IMR-90 (cell line): ENCODE measurements around the gene NBEA. TPM values are rescaled to one million over a fixed set of nuclear protein-coding genes. Genes with fewer than 3 reads are reported as not detected.

Experiments used
- RFX5 ChIP-seq: IDR thresholded peaks from 2 replicates; pipeline ENCODE4 v1.8.0; 2012; ENCODE audit warnings: low read depth, mild to moderate bottlenecking, low read length, moderate library complexity
- polyA plus RNA-seq, 3 experiments: library from polyadenylated mRNA; depleted of rRNA; stranded (reverse); fragments of >200 nt; gene quantifications; 2 replicates each; pipeline ENCODE4 v1.2.3, GENCODE V29; 2012; ENCODE audit warnings: low replicate concordance in 1 of 3
- total RNA-seq: library from RNA; depleted of rRNA; stranded (reverse); fragments of >200 nt; gene quantifications from 2 replicates; pipeline ENCODE4 v1.2.3, GENCODE V29; 2012
- TF ChIP-seq, protein P1 (sequence below): conservative IDR thresholded peaks from 2 replicates; pipeline ENCODE4 v1.5.1; 2012; ENCODE audit warnings: mild to moderate bottlenecking, low read depth, low read length, improper control_type of control experiment

Gene NBEA
- total and polyA plus RNA-seq, 2 of the 4 experiments (the other 2 are of a cell fraction): 0.82 to 2.2 TPM

DNA sequence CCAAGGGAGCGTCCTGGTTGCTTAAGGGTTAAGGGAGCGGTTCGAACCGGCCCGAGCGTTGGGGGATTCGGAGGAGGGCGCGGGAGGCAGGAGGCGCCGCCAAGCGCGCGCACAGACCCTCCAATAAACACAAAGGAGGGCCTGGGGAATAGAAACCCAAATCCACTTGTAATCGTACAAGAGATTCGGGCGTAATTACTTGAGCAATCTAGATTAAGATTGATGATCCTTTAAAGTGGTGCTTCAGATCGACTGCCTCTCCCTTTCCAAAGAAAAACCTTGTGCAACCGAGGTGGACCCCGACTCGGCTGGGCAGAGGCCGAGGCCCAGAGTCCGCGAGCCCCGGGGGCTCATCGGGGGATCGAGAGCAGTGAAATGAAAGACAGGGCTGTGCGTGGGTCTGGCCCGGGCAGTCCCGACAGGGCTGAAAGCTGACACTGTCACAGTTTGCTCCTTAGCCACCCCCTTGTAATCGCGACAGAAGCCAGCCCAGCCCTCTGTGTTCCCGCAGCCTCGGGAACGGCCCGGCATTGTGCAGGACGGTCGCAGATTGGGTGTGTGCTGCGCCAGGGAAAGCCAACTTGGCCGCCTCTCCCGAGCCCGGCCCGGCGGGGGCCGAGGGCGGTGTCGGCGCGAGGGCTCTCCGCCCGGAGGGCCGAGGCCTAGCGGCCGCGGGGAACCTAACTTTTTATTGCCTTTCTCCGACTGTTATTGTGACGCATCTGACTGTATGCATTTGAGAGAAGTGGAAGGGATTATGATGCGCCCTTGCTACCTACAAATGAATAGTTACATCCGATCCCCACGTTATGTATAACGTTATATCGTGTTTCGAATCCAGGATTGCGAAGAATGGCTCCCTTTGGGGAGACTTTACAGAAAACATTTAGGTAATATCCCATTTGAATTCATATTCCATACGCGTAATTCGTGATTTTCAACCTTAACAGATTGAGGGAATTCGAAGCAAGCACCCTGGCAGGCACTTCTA lies 528.9 kb downstream of the NBEA start (continued):
- TF ChIP-seq, protein P1, sequence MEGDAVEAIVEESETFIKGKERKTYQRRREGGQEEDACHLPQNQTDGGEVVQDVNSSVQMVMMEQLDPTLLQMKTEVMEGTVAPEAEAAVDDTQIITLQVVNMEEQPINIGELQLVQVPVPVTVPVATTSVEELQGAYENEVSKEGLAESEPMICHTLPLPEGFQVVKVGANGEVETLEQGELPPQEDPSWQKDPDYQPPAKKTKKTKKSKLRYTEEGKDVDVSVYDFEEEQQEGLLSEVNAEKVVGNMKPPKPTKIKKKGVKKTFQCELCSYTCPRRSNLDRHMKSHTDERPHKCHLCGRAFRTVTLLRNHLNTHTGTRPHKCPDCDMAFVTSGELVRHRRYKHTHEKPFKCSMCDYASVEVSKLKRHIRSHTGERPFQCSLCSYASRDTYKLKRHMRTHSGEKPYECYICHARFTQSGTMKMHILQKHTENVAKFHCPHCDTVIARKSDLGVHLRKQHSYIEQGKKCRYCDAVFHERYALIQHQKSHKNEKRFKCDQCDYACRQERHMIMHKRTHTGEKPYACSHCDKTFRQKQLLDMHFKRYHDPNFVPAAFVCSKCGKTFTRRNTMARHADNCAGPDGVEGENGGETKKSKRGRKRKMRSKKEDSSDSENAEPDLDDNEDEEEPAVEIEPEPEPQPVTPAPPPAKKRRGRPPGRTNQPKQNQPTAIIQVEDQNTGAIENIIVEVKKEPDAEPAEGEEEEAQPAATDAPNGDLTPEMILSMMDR: no peak
- no peak for TF ChIP-seq RFX5
